Suppressor macrophage (primary cell): Measurements from ENCODE around the gene CNST.
"Not testable (repeated sequence)": the region's sequence is repeated elsewhere in the genome, so short reads cannot be mapped to it uniquely, and the experiment has no call there.

Experiments used
- DNase-seq, 4 experiments: peaks; one replicate each; pipeline ENCODE4 v3.0.0-alpha.2; 2020 to 2022

The CNST gene

GRCh38 chr1:246624091-246624490 lies 57.8 kb downstream of the CNST start:
- no peak for DNase-seq

DNA sequence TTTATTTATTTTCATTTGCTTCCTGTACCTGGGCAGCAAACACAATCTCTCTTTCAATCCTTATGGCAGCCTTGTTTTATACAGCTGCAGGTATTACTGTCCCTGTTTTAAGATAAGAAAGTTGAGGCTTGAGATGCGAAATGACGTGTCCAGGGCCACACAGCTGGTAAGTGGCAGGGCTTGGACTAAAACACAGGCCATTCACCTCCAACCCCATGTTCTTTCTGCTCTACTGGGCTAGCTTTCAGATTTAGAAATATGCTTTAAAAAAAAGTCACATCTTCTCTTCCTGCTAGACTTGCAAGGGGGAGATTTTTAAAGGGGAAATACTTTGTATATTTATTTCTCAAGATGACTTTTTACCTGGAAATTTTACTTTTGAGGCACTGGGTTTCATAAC lies 62.8 kb downstream of the CNST start:
- DNase-seq, result no peak

DNA sequence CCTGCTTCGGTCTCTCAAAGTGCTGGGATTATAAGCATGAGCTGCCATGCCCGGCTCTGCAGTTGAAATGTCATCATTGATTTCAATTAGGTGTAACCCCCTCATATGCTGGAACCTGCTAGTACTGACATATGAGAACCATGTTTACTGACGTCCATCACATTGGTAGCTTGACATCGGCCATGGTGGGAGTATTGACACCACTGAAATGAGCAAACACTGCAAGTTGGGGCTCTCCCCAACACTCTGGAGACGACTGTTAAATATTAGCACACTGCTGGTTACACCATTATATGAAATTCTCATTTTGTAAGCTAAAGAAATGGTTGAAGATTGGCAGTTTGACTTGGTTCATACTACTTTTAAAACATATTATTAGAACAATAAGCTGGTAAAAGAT lies 63.7 kb downstream of the CNST start:
- DNase-seq, result no peak

GRCh38 chr1:246631426-246631825 lies 65.2 kb downstream of the CNST start:
- no peak for DNase-seq

DNA sequence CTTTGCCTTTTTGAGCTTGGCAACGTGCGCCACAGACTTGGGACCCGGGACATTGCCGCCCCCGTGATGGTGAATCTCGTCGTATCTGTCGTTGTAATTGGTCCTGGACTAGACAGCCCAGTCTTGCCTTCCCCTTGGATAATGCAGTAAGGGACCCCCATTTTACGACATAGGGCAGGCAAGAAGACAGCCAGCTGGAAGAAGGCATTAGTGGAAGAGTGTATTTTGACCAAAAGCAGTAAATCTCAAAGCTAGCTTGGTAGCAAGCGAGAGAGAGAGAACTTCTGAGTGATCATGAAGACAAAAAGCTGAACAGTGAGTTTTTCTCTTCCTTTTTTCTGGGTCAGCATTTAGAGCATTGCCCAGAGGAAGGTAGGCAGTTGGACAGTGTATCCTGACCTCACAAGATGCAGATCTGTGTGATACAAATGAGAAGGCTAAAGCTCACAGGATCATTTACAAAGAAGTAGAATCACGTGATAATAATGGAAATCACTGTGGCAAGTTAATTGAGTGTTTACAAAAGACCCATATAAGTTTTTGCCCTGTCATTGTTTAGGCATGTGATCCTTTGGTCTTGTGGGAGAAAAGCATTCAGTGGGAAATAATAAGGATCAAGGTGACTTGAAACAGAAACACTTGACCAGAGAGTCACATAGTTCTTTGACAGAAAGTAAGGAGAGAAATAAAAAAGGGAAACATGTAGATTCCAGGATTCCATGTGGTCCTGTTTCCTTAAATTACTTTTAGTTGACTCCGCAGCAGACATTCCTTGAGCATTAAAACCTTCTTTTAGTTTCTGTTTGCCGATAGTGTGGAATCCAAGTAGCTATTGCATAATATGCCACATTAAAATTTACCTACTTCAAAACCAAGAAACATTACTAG lies 66.3 kb downstream of the CNST start:
- peak; percentile 5 to 47 (median 30) for DNase-seq

GRCh38 chr1:246634659-246635058 lies 68.4 kb downstream of the CNST start:
- not testable (repeated sequence) for DNase-seq

- DNase-seq, result no peak
Observed at GRCh38 chr1:246638941-246639655, 72.8 kb downstream of the CNST start.

DNA sequence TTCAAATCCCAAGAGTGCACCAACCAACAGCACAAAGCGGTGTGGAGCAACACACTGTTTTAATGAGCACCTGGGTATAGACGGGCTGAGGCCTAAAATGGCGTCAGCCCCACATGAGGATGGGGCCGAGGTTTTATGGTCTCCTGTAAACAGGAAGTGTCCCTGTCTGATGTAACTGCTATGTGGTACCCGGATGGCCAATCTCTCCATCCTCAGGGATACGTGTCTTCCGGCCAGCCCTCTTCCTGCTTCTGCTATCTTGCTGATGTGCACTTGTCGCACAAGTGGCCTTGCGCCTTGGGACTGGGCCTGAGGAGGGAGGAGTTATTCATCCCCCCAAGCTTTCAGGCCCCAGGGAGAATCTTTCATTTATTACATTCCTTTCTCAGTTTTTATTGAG lies 73.5 kb downstream of the CNST start:
- no peak for DNase-seq

DNA sequence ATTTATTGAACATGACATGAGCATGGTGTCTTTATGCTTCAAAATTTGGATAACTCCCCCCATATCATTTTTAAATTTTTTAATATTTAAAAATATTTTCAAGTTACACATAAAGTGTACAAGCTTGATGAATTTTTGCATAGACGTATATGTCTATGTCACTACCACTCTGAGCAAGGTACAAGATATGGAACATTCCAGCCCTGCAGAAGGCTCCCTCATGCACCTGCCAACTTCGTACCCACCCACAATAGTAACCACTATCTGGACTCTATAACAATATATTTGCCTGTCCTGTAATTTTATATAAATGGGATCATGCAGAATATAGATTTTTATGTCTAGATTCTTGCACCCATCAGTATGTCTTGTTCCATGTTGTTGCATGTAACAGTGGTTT lies 74.5 kb downstream of the CNST start:
- no peak for DNase-seq

- DNase-seq, result no peak
Observed at GRCh38 chr1:246641394-246641793, 75.1 kb downstream of the CNST start.

DNA sequence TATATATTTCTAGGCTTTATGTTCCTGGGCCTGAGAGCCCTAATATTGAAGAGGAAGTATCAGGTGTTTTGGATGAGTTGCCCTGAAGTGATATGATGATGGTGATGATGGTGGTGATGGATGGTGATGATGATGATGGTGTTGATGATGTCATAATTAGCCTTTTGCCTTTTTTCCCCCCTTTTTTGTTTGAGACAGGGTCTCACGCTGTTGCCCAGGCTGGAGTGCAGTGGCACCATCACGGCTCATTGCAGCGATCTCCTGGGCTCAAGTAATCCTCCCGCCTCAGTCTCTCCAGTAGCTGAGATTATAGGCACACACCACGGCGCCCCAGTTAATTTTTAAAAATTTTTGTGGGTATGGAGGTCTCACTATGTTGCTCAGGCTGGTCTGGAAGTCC lies 76.5 kb downstream of the CNST start:
- no peak for DNase-seq

DNA sequence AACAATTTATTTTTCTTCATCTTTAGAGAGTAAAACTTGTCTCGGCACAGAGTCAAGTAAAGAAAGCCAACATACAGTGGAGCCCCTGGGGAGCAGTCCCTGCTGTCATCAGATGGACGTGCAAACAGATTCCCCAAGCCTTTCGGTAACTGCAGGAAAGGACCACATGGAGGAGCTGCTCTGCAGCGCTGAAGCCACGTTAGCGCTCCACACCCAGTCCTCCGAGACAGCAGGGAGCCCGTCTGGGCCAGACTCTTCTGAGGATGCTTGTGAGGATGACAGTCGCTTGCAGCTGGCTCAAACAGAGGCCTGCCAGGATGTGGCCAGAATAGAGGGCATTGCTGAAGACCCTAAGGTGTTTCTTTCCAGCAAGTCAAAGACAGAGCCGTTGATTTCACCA lies 80.9 kb downstream of the CNST start:
- no peak for DNase-seq

DNA sequence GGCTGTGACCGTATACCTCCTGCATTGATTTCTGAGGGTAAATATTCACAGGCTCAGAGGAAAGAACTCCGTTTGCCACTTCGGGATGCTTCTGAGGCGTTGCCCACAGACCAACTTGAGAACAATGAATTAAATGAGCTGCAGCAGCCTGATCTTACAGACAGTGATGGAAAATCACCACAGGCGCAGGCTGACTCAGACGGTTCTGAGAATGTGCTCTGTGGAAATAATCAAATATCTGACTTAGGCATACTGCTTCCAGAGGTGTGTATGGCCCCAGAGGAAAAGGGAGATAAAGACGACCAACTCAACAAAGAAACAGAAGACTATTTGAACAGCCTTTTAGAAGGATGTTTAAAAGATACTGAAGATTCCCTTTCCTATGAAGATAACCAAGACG lies 81.3 kb downstream of the CNST start:
- no peak for DNase-seq

DNA sequence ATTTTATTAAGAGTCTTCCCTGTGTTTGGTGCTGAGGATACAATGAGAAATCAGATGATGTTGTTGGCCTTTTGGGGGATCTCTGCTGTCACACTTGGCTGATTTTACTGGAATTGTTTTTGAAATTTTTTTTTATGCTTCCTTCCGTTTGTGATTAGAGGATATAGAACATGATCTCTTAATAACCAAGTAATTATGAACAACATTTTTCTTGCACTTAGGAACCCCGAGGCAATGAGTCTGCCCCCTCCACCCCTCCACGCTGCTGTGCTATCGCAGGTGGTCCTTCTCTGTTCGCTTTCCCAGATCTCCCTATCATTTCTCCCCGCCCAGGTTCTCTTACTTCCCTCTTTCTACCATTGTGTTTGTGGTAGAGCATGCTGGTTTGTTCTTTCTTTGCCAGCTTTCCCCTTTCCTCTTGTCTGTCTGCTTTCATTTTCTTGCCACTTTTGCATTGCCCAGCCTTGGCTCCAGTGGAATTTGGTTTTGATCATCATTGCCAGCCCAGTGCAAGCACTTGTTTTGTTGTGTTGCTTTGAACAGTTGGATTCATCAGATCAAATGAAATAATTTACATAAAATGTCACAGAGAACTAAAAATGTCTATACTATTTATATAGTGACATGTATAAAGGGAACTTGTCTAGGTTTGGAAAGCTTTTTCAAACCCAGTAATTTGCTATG lies 84.9 kb downstream of the CNST start:
- peak in 1 of 4 experiments; percentile 6 for DNase-seq

DNA sequence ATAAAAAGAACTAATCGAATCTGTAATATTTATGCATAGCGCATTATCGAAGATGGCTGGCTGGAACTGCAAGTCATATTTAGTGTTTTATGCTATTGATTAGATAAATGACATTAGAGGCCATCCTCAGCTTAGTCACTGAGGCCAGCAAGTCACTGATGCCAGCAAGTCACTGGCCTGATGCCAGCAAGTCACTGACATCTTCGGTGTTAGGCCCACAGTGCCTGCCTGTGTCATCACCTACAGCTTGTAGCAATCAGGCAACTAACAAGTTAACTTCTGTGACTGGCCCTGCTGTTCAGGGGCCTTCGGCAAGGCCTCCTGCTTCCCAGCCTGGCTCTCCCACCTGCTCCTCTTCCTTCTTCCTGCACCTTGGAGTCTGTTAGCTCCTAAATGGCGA lies 92.3 kb downstream of the CNST start:
- DNase-seq, result no peak

DNA sequence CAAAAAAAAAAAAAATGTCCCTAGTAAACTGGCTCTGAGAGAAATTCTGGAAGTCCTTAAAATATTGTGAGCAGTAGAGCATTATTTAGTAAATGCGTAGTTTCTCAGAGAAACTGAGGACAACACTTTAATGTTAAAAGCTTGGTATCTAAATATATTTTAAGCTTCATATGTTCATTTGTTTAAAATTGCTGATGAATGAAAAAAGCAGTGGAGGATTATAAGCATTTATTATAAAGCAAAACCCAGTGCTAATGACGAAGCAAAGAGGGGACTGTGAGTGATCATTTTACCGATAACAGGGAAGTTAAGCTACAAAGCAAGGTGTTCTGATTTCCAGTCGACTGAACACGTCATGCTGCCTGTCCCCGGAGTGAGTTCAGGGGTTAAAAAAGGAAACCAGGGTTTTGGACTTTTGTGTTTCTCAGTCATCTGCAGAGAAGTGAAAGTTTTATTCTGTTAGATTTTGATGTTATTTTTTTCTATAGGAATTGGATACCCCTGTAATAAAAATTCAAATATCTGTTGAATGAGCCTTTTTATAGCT lies 93.4 kb downstream of the CNST start:
- DNase-seq, result no peak

- DNase-seq, result no peak
Observed at GRCh38 chr1:246661451-246661850, 95.2 kb downstream of the CNST start.

DNA sequence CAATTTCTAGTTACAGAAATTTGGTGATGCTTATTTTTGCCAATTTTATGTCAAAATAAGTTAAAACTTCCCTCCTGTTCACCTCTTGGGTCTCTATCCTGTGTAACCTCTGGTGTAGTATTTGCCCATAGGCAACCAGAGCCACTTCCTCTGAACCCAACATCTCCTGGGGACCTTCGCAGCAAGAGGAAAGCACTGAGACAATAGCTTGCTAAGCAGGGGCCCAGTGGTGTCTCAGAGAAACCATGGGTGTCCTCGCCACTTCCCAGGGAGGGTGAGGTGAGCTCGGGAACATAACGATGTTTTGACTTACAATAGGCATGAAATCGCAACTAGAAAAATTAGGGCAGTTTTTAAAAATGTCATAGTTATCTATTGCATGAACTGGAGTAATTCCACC lies 101.5 kb downstream of the CNST start:
- no peak for DNase-seq

DNA sequence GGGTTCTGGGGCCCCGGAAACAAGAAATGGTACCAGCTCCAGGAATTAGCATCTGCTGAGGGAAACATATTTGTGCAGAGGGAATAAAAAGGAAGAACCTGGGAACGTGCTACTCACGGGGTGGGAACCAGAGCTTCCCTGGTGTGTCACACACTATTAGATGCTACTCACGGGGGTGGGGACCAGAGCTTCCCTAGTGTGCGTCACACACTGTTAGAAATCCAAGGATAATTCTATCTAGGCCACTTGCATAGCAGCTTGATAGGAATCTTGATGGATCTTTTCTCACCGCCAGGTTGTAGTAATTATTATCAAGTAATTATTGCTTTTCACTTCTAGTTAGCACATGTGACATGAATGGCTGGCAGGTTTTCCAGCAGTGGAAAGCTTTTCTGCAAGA lies 103.4 kb downstream of the CNST start:
- DNase-seq, result no peak

DNA sequence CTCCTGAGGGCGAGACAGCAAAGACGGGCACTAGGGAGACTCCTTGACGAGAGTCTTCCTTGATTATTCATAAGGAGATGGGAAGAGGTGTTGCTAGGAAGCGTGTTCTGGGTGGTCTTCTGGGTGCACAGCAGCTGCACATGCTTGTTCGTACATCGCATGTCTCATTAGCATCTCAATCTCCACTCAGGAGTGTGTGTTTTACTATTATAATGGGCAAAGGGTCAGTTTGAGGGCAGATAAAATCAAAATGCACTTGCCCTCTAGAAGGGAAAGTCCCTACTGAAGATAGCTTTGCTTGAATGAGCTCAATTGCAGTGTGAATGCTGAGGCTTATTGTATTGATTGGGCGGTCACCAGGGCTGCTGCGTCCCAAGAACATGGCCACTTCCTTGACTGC lies 107.8 kb downstream of the CNST start:
- no peak for DNase-seq

GRCh38 chr1:246677842-246678241 lies 111.6 kb downstream of the CNST start:
- no peak for DNase-seq

- DNase-seq, result no peak
Observed at GRCh38 chr1:246678816-246679793, 112.8 kb downstream of the CNST start.
